Measurements from ENCODE around the gene MROH2B. TPM values are rescaled to one million over a fixed set of nuclear protein-coding genes. Genes with fewer than 3 reads are reported as not detected.

The MROH2B gene
- total RNA-seq, 1 donor from 2014 or later: not detected

DNA sequence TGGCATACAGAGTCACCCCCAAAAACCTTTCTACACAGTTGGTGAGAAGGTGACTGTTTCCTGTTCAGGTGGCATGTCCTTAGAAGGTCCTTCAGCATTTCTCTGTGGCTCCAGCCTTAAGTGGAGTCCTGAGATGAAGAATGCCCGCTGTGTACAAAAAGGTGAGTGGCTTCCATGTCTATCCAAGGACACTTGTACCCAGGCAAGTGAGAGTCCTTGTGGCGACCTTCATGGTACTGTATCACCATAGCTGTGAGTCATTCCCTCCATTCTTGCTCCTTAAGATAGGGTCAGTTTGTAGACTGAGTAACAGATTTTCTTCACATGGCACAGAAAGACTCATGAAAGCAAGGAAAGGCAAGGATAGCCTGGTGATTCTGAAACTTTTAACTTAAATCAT lies 98.7 kb downstream of the MROH2B start:
- DNase-seq (ENCODE audit: low read depth): no peak

GRCh38 chr5:40962207-40962955 lies 108.8 kb downstream of the MROH2B start:
- no peak for DNase-seq (ENCODE audit: low read depth)

DNA sequence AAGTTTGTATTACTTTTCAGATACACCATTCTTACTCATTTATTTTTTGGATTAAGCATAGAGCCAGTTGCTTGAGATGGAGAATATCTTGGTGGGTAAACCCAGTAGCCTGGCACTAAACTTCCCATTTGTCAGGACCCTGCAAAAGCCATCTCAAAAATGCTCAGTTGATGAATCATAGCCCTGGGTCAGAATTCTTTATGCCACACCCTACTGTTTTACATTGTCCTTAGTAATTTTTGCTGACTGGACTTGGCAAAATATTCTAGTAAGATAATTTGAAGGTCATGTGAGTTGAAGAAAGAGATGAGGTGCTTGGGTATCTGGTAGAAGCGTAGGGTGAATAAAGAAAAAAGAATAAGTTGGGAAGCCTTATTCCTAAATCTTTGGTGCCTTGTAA lies 111.1 kb downstream of the MROH2B start:
- no peak for DNase-seq (ENCODE audit: low read depth)

DNA sequence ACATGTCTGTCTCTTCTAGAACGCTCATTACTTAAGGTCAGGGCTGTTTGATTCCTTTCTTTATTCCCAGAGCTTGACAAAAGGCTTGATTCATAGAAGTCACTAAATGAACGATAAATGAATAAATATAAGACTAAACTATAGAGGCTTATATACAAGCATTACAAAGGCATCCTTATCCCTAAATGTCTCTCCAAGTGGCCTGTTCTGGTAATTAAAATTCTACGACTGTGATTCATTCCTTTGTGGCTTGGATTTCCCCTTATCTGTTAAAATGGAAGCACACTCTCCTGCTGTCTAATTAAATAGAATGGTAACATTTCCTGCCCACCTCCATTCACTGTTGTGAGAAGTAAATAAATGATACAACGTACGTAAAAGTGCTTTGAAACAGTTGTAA lies 112.3 kb downstream of the MROH2B start:
- DNase-seq (ENCODE audit: low read depth): no peak

DNA sequence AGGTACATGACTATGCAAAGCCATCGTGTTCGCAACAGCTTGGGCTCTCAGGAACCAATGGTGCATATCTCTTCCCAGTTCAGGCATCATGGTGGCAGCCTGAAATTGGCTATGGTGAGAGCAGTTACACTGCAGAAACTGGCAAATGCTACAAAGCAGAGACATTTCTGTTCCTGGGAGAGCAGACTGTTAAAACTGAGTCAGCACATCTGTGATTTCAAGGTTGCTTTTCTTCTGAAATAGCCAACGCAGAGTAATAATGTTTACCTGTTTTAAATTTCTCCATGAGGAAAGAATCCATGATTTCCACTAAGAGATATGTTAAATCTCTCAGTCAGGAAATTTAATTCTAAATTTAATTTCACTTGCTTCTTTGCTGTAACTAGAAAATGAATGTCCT lies 114.1 kb downstream of the MROH2B start:
- DNase-seq (ENCODE audit: low read depth): no peak

- DNase-seq (ENCODE audit: low read depth): peak; percentile 4
Measured at GRCh38 chr5:40955313-40955712, 115.8 kb downstream of the MROH2B start.

Other genes with a start within 250 kb of the MROH2B start
- 168 and 350 TPM in 2 replicates for gene RPL37, start 236.1 kb downstream of the MROH2B start, total RNA-seq
- gene CARD6, start 230.0 kb downstream of the MROH2B start, total RNA-seq: 7.0 and 10.8 TPM in 2 replicates
- gene C7, start 161.8 kb downstream of the MROH2B start, total RNA-seq: not detected in 2 replicates
- 0.05 TPM in 1 of 2 replicates, not detected in the other for gene C6, start 142.2 kb upstream of the MROH2B start, total RNA-seq